Panc1 (cell line): ENCODE measurements around the gene ATXN7. TPM values are rescaled to one million over a fixed set of nuclear protein-coding genes. Genes with fewer than 3 reads are reported as not detected.

Source experiments
- ATAC-seq: fragments of 200-7000 bp; cut with Tn5 transposase; 2 replicates; pipeline ENCODE4 v1.9.1; 2020; ENCODE audit warnings: mild to moderate bottlenecking, moderate library complexity
- BruUV-seq: library from RNA; stranded (reverse); fragments of 400-500 nt; replicated peaks from 2 replicates; lab custom pipeline; 2021; lab: Mats Ljungman, UMichigan
- CTCF ChIA-PET: fragments of 300-600 bp; sonication (Branson Sonifier 250); formaldehyde crosslinking; loops from one replicate; lab custom pipeline; 2022; ENCODE audit warnings: antibody characterized with exemption; lab: Charles Lee
- POLR2A ChIA-PET: fragments of 300-600 bp; sonication (Branson Sonifier 250); formaldehyde crosslinking; loops from one replicate; lab custom pipeline; 2022; ENCODE audit warnings: antibody characterized with exemption; lab: Charles Lee
- DNase-seq: peaks from one replicate; pipeline ENCODE4 v3.0.0-alpha.2; 2010; ENCODE audit warnings: low read depth, low spot score
- H3K27ac ChIP-seq: 2 replicates; pipeline ENCODE4 v1.5.1; 2011; ENCODE audit warnings: mild to moderate bottlenecking, low read length, inconsistent platforms
- H3K27me3 ChIP-seq: fragments of 200-500 bp; sonication (Bioruptor generic); 2 replicates; pipeline ENCODE4 v1.6.0; 2014; ENCODE audit warnings: low read length, inconsistent platforms; ENCODE audit not compliant: control insufficient read depth, insufficient read depth
- H3K36me3 ChIP-seq: fragments of 200-500 bp; sonication (Bioruptor generic); 2 replicates; pipeline ENCODE4 v1.5.1; 2014; ENCODE audit warnings: inconsistent platforms, mild to moderate bottlenecking, low read length, moderate library complexity; ENCODE audit not compliant: control insufficient read depth, insufficient read depth
- H3K4me1 ChIP-seq: 2 replicates; pipeline ENCODE4 v1.5.1; 2011; ENCODE audit warnings: inconsistent platforms, mild to moderate bottlenecking, low read length, moderate library complexity; ENCODE audit not compliant: control insufficient read depth, insufficient read depth
- H3K4me3 ChIP-seq, 2 experiments: 2 replicates each; pipeline ENCODE4 v1.5.1; 2011 to 2012; ENCODE audit warnings: low read depth in 2 of 2, low read length in 2 of 2, mild to moderate bottlenecking in 2 of 2, inconsistent platforms in 1 of 2, moderate library complexity in 1 of 2
- H3K9me3 ChIP-seq: fragments of 200-500 bp; sonication (Bioruptor generic); 2 replicates; pipeline ENCODE4 v1.5.1; 2014; ENCODE audit warnings: low read depth, mild to moderate bottlenecking, inconsistent platforms, low read length, moderate library complexity; ENCODE audit not compliant: control insufficient read depth, insufficient read depth
- CTCF ChIP-seq: fragments of 450-650 bp; IDR thresholded peaks from 2 replicates; pipeline ENCODE4 v1.5.1; 2017; ENCODE audit warnings: mild to moderate bottlenecking
- POLR2AphosphoS5 ChIP-seq: IDR thresholded peaks from 2 replicates; pipeline ENCODE4 v1.6.1; 2012; ENCODE audit warnings: mild to moderate bottlenecking, low read depth, low read length, moderate library complexity
- SIN3A ChIP-seq: IDR thresholded peaks from 2 replicates; pipeline ENCODE4 v1.6.1; 2012; ENCODE audit warnings: low read depth, mild to moderate bottlenecking, low read length, moderate library complexity, borderline replicate concordance; ENCODE audit not compliant: insufficient read depth
- TCF7L2 ChIP-seq: IDR thresholded peaks from 2 replicates; pipeline ENCODE4 v1.6.1; 2011; ENCODE audit warnings: mild to moderate bottlenecking, low read depth, low read length, inconsistent platforms
- in situ Hi-C: cut with HindIII; loops from 2 replicates; pipeline ENCODE4 v1.10.0; 2016; ENCODE audit warnings: low sequenced_read_pairs, low pct_unique_long_range_greater_than_20kb
- intact Hi-C: fragments of 100-400 bp; cut with micrococcal nuclease; formaldehyde crosslinking; loops from one replicate; pipeline ENCODE4 v1.10.0; 2022; ENCODE audit not compliant: unreplicated experiment
- total RNA-seq: library from RNA; stranded (reverse); gene quantifications from one replicate; pipeline ENCODE4 v1.2.1, GENCODE V29; 2021; ENCODE audit not compliant: unreplicated experiment
- TF ChIP-seq, protein P1 (sequence below), 2 experiments: IDR thresholded peaks; 2 replicates each; pipeline ENCODE4 v1.6.1; 2011 to 2012; ENCODE audit warnings: low read depth in 2 of 2, control low read depth in 1 of 2, low read length in 1 of 2, mild to moderate bottlenecking in 1 of 2, moderate library complexity in 1 of 2; ENCODE audit not compliant: insufficient read depth in 1 of 2

ATXN7 gene
- total RNA-seq, 1 experiment from 2014 or later, result 17.3 TPM

DNA sequence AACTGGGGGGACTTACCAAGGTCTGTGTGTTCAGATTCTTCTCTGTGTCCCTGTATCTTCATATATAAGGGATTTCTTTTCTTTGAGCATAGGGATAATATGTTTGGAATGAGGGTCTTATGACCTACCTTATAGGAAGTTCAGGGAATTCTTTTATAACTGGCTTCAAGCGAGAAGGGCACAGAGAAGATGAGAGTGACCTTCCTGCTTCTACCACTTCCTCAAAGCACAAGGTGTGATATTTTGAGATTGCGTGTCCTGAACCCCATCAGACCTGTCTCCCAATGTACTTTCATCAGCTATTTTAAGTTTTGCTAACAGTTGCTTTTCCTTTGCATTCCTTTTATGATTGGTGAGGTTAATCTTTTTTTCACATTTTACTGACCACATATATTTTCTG lies 162.7 kb downstream of the ATXN7 start:
- Histone ChIP-seq H3K27ac (no peak overlapping the region), H3K4me3 (no peak overlapping the region), H3K9me3 (no peaks in the 10 kb centered on the region), H3K27me3 (no peaks in the 10 kb centered on the region), H3K36me3 (peaks cover 5% of the 10 kb centered on the region; the same call in 1 of the 2 replicates), H3K4me1 (peaks cover 2% of the 10 kb centered on the region; the same call in 1 of the 2 replicates)
- TF ChIP-seq TCF7L2 (no peak), SIN3A (no peak), CTCF (no peak), POLR2AphosphoS5 (no peak)
- TF ChIP-seq, protein P1, sequence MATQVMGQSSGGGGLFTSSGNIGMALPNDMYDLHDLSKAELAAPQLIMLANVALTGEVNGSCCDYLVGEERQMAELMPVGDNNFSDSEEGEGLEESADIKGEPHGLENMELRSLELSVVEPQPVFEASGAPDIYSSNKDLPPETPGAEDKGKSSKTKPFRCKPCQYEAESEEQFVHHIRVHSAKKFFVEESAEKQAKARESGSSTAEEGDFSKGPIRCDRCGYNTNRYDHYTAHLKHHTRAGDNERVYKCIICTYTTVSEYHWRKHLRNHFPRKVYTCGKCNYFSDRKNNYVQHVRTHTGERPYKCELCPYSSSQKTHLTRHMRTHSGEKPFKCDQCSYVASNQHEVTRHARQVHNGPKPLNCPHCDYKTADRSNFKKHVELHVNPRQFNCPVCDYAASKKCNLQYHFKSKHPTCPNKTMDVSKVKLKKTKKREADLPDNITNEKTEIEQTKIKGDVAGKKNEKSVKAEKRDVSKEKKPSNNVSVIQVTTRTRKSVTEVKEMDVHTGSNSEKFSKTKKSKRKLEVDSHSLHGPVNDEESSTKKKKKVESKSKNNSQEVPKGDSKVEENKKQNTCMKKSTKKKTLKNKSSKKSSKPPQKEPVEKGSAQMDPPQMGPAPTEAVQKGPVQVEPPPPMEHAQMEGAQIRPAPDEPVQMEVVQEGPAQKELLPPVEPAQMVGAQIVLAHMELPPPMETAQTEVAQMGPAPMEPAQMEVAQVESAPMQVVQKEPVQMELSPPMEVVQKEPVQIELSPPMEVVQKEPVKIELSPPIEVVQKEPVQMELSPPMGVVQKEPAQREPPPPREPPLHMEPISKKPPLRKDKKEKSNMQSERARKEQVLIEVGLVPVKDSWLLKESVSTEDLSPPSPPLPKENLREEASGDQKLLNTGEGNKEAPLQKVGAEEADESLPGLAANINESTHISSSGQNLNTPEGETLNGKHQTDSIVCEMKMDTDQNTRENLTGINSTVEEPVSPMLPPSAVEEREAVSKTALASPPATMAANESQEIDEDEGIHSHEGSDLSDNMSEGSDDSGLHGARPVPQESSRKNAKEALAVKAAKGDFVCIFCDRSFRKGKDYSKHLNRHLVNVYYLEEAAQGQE (IDR thresholded peaks at IDR 0.05; ENCODE audit: insufficient read depth in 1 of 2, low read depth in 2 of 2, low read length in 1 of 2), result no peak
- intact Hi-C loops (no loop called here), in situ Hi-C loops (no loop called here)
- POLR2A ChIA-PET, result no interaction called here
- CTCF ChIA-PET, result no interaction called here
- no peak for DNase-seq
- no TSS peak for BruUV-seq
- ATAC-seq, result no peak

DNA sequence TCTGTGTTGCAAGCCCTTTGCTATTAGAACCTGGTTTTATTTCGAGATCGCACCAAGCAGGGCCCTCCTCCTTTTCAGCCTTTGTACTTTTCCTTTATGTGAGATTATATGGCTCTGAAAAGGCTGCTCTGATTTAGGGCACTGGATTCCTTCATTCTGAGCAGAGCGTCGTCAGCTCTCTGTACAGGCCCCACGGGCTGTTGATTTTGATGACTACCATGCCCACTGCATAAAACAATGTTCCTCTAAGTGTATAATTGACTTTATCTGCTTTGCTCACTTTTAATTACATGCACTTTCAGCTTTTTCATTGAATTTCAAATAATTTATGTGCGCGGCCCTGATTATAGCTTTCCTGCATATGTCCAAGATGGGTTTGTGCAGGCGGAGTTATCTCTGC lies 164.0 kb downstream of the ATXN7 start:
- intact Hi-C loops (no loop called here), in situ Hi-C loops (no loop called here)
- Histone ChIP-seq H3K27ac (no peak overlapping the region), H3K27me3 (no peaks in the 10 kb centered on the region), H3K4me1 (no peaks in the 10 kb centered on the region), H3K36me3 (peaks cover 5% of the 10 kb centered on the region; the same call in 1 of the 2 replicates), H3K9me3 (no peaks in the 10 kb centered on the region), H3K4me3 (no peak overlapping the region)
- no peak for DNase-seq
- ChIA-PET CTCF (no interaction called here), POLR2A (no interaction called here)
- BruUV-seq, result no TSS peak
- no peak for ATAC-seq
- TF ChIP-seq POLR2AphosphoS5, result no peak
- TF ChIP-seq SIN3A, result no peak
- TF ChIP-seq TCF7L2, result no peak
- TF ChIP-seq, protein P1 (IDR thresholded peaks at IDR 0.05; ENCODE audit: insufficient read depth in 1 of 2, low read depth in 2 of 2, low read length in 1 of 2), result no peak
- no peak for TF ChIP-seq CTCF
